Measurements from ENCODE around the gene ANKRD44.
A peak's percentile ranks its signal among the peaks of the same experiment; 100 is the strongest.
"Not testable (repeated sequence)": the region's sequence is repeated elsewhere in the genome, so short reads cannot be mapped to it uniquely, and the experiment has no call there.

Gene ANKRD44

DNA sequence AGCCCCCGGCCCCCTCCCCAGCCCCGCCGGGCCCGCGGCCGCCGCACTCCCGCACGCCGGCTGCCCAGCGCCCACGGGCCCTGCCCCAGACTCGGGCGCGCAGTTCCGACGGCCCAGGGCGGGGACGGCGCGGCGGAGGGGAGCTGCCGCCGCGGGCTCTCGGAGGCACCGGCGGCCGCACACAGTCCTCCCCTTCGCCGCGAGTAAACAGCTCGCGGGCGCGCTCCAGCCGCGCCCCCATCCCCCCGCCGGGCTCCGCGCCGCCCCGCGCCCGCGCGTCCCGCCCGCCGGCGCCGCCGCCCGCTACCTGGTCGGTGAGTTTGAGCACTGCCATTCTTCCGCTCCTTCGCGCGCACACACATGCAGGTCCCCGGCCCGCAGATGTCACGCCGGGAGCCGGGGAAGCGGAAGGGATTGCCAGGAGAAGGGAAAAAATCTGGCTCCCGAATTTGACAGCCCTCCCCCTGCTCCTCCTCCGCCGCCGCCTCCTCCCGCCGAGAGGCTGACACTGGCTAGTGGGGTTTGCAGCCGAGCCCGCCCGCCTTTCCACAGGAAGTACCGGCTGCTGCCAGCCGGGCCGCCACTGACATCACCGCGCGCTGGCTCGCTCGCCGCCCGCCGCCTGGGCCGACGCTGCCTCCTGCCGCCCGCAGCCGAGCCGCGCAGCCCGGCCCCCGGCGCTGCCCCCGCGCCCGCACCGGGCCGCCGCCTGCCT lies at the start of gene ANKRD44:
ANKRD44 (minus strand) TSS at position 510 of the 715 bp plus-strand sequence; CDS start at position 334, 176 bp downstream.
- peak; percentile 95 for DNase-seq

DNA sequence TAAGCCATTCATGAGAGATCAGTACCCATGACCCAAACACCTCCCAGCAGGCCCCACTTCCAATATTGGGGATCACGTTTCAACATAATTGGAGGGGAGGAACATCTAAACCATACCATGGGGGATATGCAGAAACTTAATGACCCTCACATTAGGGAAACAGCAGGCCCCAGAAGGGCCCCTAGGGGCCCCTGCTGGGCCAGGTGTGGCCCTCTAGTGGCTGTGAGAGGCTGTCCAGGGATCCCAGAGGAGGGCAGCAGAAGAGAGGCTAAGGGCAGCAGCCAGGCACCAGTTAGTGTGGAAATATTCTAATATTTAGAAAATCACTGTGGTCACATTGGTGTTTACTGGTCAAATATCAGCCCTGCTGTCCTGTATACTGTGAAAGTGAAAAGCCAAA lies 49.3 kb upstream of the ANKRD44 start:
- DNase-seq, result no peak

DNA sequence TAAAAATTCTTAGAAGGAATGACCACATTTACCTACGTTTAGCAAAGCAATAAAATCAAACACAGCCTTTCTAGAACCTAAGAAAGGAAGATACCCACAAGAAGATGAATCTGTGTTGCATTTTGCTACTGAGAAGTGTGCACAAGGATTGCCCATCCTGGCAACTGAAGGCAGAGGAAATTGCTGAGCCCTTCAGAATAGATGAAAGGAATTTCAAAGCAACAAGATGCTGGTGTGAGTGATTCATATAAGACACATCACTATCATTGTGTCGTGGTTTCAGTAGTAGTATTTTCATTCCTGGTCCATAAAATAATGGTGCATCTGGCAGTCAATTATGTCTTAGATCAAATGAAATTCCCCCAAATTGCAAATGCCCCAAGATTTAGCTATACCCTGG lies 48.4 kb upstream of the ANKRD44 start:
- DNase-seq, result no peak

DNA sequence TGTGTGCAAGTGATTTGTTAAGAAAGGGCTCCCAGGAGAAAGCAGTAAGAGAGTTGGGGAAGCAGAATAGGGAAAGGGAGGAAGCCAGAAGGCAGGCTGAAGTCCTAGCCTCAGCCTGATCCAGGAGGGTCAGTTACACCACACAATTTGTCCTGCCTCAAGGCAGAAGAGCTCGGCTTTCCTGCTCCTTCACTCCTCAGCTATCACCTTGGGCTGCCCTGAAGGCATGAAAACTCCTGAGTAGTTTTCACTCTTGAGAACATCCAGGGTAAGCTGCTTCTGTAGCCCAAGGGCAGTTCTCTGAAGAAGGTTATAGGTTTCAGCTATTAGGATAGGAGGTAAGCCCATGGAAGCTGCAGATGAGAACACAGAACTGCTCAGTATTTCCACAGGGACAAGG lies 47.4 kb upstream of the ANKRD44 start:
- no peak for DNase-seq

DNA sequence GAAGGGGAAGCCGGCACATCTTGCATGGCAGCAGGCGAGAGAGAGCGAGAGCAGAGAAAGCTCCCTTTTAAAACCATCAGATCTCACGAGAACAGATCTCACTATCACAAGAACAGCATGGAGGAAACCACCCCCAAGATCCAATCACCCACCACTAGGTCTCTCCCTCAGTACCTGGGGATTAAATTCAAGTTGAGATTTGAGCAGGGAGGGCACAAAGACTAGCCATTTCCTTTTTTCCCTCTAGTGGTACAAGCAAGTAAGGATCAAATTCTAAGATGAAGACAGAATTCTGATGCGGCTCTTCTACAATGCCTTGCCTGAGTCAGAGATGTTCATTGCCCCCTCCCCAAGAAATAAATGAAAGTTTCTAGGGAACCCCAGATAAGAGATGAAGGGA lies 45.6 kb upstream of the ANKRD44 start:
- no peak for DNase-seq

DNA sequence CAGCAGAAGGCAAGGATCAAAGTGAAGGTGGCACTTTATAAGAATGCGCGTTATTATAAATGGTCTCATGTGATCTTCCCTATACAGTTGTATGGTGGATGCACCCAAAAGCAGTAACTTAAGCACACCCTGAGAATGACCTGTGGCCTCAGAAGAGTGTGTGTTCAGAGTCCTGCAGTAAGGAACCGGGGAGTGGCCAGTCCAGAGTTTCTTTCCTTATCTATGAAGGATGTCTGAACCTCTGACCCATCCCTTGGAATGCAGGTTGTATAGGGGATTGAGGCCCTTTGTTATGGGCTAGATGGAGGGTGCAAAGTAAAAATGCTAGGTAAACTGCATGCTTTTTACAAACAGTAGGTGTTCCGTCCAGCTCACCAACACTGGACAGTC lies 43.6 kb upstream of the ANKRD44 start:
- DNase-seq, result no peak

DNA sequence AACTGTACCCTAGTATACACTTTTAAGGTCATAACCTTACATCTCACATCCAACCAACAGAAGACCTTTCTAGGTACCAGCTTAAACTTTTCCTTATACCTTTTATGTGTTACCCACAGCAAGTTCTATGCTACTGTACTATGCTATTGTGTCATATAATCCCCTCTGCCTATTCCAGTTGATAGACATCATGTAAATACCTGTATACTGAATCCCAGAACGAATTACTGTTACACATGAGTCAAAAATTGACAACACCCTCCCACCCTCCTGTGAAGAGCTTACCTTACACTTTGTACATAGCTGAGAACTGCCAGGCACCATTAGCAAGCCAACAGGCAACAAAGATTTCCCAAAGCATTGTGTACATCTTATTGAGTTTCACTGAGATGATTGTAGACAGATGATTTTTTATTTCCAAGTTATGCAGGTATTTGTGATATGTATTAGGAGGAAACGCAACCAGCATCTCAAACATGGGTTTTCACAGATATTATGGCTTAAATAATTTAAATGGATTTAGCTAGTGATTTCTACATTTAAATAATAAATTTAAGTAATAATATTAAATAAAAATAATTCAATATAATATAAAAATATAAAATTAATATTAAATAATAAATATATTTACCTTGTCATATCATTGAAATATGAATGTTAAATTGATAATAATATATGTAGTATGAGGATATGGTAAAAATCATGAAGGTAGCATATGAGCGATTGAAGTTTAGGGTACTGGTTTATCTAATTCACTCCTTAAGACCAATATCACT lies 43.0 kb upstream of the ANKRD44 start:
- no peak for DNase-seq

DNA sequence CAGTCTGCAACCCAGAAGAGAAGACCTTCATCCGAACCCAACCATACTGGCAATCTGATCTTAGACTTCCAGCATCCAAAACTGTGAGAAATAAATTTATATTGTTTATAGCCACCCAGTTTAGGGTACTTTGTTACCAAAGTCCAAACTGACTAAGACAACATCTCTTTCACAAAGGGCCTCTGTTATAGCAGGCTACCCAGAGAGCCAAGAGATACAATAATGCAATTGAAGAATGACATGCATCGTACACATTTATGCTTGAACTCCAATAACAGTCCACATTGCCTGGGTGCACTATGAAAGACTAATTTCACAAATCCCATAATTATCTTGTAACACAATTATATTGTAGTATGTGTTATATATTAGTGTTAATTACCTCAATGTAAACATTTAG lies 39.1 kb upstream of the ANKRD44 start:
- DNase-seq, result no peak

DNA sequence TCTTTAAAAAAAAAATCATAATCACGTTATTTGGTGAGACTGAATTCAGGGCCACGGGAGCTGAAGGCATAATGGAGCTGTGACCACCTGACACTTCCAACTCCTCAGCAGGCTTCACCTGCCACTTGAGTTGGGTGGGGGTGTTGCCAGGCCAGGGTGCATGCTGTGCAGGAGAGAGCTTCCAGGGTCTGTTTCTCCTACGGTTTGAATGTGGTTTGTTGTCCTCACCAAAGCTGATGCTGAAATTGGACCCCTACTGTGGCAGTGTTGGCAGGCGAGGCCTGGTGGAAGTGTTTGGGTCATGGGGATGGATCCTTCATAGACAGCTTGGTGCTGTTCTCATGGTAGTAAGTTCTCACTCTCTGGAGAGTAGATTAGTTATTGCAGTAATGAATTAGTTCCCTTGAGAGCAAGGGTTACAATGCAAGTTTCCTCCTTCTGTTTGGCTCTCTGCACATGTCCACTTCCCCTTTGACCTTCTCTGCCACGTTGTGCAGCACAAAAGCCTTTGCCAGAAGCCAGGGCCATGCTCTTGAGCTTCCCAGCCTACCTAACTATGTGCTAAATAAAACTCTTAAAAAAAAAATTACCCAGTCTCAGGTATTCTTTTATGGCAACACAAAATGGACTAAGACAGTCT lies 38.3 kb upstream of the ANKRD44 start:
- no peak for DNase-seq

DNA sequence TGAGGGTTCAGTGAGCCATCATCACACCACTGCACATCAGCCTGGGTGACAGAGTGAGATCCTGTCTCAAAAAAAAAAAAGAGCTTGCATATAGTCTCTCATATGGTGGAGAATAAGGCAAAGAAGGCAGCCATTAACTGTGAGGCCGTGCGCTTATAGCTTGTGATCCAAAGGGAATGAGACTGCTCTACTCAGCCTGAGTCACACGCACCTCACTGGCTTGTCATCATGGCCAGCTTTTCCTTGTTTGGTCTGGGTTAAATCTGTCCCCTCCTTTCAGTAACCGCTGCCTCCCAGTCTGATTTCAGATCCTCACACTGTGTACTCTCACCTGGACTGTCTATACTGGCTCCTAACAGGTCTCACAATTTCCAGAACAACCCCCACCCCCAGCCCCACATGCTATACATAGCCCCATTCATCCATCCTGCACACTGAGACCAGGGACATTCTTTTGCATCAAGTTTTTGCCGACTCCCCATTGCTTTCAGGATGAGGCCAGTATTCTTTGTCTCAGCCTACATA lies 35.3 kb upstream of the ANKRD44 start:
- no peak for DNase-seq

DNA sequence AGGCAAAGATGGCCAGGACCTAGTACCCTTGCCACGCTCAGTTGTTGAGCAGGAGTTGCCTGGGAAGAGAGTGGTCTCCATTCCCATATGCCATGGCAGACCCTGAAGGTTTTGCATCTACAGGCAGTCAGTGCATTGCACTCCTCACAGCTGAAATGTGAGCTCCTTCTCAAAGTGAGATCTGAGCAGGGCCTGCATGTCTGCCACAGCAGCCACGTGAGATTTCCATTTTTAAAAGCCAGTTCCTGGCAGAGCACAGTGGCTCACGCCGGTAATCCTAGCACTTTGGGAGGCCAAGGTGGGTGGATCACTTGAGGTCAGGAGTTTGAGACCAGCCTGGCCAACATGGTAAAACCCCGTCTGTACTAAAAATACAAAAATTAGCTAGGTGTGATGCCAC lies 33.4 kb upstream of the ANKRD44 start:
- DNase-seq, result not testable (repeated sequence)

DNA sequence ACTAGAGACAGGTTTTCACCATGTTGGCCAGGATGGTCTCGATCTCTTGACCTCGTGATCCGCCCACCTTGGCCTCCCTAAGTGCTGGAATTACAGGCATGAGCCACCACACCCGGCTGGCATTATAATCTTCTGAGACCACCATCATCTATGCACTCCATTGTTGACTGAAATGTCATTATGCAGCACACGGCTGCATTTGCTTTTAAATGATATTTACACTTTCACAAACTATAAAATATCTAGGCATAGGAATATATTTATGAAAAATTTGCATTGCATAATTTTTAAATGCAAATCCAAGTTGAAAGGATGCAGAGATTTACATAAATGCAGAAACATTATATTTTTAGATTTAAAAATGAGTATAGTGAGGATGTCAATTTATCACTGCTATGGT lies 30.0 kb upstream of the ANKRD44 start:
- no peak for DNase-seq

DNA sequence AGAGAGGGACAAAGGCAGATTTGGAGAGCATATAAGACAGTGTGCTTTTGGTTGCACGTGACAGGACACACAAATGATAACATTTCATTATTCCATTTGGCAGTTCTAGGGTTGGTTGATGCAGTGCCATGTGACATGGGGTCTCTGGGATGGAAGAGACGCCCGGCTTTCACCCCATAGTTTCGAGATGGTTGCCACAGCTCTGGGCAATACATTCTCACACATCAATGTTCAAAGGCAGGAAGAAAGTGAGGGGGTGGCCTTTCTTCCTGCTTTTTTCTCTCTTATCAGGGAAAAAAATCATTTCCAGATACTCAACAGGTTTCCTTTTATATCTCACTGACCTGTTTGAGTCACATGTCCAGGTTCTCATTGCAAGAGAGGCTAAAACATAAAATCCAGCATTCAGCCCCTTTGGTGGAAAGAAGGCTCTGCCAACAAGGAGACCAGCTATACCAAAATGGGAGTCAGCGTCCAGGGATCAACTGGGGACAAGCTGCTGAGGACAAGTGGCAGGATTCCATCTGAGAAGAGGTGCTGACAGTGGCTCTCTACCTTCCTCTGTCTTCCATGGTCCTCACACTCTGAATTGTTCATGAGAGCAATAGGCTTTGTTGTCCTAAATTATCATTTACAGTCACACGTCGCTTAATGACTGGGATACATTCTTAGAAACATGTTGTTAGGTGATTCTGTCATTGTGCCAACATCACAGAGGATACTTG lies 29.1 kb upstream of the ANKRD44 start:
- DNase-seq, result no peak

DNA sequence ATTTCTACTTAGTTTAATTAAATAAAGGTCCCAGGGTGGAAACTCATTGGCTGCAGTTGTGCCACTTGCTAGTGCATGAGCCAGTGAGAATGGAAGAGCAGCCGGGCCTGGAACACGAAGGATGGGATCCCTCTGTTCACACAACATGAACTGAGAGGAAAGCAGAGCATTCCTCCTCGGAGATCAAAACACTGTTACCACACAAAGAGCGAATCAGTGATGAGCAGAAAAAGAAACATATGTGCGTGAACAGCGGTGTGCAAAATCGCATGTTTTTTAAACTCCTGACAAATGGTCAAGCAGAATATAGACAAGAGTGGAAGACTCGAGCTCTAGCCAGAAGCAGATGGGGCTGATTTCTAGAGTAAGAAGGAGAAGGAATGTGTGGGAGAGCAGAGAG lies 28.4 kb upstream of the ANKRD44 start:
- DNase-seq, result no peak

DNA sequence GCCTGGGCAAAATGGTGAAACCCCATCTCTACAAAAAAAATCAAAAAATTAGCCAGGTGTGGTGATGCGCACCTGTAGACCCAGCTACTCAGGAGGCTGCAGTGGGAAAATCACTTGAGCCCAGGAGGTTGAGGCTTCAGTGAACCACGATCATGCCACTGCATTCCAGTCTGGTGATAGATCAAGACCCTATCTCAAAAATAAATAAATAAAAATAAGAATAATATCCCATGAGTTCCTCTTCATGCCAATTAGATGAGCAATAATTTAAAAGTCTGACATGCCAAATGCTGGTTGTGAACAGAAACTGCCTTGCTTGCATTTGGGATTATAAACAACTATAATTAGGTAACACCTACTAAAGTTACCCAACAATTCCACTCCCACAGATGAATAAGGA lies 22.1 kb upstream of the ANKRD44 start:
- no peak for DNase-seq

DNA sequence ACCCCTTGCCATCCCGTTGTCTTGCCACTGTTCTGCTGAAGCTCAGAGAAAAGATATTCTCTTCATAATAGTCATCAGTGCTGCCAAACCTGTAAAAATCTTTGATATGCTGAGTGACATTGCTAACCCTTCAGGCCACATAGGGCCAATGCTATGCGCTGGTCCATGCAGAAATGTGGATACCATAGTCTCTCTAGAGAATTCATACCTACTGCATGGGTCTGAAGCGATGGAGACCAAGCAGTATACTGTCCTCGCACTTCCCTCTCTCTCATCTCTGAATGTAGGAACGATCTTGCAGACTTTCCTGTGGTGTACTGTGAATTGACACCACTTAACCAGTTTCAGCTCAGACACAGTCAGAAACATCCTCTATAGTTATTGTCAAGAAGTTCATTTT lies 17.9 kb upstream of the ANKRD44 start:
- DNase-seq, result no peak

DNA sequence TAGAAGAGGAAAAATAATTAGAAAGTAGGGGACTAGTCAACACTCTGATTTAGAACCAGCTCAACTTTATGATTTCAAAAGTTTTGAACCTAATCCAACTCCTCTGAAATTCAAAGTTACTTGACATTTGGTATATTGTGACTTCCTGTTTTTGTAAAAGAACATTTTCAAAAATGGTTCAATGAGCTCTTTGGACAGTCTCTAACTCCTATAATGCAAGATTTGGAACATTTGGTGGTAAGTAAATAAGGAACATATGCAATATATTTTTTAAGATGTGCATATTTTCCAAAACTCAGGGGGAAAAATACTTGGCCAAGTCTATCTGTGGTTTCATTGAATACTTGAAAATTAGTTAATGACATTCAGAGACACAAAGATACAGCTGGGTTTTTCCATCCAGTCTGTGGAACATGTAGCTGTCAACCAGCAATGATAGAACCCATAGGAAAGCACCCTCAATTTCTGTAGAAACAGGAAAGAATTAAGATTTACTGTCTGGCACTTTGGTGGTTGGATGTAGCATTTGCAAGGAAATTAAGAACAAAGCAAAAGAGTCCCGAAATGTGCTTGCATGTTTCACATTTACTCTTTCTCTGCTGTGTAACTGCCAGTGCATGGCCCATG lies 17.0 kb upstream of the ANKRD44 start:
- no peak for DNase-seq

DNA sequence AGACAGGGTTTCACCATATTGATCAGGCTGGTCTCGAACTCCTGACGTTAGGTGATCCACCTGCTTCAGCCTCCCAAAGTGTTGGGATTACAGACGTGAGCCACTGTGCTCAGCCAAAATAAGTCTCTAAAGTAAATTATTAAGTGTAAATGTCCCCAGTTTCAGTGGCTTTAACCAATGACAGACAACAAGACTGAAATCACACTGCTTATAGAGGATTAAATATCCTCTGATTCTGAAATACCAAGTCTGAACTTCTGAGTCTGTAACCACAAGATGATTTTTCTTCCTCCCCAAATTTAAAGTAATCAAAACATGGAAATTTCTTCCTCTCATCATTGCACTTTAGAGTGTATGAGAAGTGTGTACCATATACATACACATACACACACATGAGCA lies 16.5 kb upstream of the ANKRD44 start:
- no peak for DNase-seq

DNA sequence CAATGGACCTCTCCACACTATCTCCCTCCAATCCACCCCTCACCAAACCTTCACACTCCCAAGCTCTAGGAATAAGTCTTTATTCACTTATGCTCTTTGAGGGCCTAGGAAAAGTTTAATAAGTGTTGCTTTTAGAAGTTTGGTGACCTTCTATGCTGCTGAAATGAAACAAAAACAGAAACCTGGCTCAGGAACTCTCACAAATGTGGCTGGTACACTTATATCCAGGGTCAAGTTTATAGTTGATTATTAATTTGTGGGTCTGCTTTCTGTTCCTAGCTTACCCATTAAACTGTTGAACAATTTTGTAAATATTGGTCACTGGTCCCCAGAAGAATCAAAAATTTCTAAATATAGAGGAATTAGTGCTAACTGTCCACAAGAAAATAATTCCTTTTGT lies 14.2 kb upstream of the ANKRD44 start:
- DNase-seq, result no peak

DNA sequence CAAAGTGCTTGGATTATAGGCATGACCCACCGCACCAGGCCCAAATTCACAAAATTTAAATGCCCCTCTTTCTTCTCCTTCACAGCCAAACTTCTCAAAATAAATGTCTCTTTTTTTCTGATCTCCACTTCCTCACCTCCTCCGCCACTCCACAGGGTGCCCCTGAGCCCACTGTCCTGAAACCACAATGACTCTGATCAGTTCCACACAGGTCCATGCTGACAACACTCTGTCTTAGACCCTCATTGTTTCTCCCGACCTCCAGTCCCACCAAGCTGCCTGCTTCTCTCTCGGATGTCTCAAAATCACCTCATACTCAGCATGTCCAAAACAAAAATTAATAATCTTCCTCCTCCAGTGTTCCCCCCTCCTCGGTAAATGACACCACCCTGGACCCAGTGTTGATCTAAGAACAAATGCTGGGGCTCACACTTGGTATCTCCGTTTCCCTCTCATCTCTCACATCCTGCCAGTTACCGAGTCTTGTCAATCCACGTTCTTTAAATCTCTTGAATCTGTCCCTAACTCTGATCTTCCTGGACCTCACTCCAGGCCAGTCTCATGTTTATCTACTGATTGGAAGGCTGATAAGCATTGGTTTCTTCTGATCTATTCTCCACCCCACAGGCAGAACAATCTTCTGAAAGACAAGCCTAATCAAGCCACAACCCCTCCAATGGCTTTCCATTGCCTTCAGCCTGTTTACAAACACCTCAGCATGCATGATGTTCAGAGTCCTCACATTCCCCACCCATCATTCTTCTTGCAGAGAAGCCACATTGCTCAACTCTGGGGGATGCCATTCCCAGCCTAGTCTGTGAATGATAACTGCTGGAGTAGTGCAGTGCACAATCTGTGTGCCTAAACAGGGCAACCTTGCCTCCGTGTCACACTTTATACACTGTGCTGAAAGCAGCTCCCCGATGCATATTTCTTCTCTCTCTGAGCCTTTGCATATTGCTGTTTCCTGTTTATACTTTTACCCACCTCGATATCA lies 12.4 kb upstream of the ANKRD44 start:
- DNase-seq, result no peak

DNA sequence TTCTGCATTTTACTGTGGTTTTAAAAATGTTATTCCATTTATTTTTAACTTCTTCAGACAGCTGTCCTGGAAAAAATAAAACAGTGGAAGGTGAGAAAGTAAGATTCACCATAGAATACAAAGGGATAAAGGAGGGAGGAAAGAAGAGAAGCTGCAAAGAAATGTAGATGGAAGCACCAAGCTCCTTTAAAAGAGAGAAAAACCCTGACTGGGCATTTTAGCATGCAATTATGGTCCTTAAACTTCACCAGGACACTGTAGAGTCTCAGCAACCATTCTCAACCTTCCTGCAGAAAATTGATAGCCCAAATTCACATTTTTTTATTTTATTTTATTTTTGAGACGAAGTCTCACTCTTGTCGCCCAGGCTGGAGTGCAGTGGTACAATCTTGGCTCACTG lies 11.6 kb upstream of the ANKRD44 start:
- no peak for DNase-seq

All from right hindlimb (tissue), 1 donor.